KMS-11 (cell line): ENCODE results near the gene NUB1.

Experiments used
- H2AFZ ChIP-seq: fragments of 200-600 bp; sonication (generic); 2 replicates; pipeline ENCODE4 v1.6.1; 2016; ENCODE audit warnings: antibody characterized with exemption, mixed run types, low read depth
- H3K27ac ChIP-seq: fragments of 200-600 bp; sonication (generic); 2 replicates; pipeline ENCODE4 v1.6.1; 2016; ENCODE audit warnings: mild to moderate bottlenecking, mixed run types
- H3K27me3 ChIP-seq: fragments of 200-600 bp; sonication (generic); 2 replicates; pipeline ENCODE4 v1.6.1; 2017; ENCODE audit warnings: mild to moderate bottlenecking, low read depth, mixed run types, moderate library complexity; ENCODE audit not compliant: insufficient read depth
- H3K36me3 ChIP-seq: fragments of 200-600 bp; sonication (generic); 2 replicates; pipeline ENCODE4 v1.6.1; 2017; ENCODE audit warnings: mild to moderate bottlenecking, mixed run types; ENCODE audit not compliant: insufficient read depth
- H3K4me1 ChIP-seq: fragments of 200-600 bp; sonication (generic); 2 replicates; pipeline ENCODE4 v1.6.1; 2016; ENCODE audit warnings: mild to moderate bottlenecking, low read depth, mixed run types; ENCODE audit not compliant: poor library complexity, severe bottlenecking
- H3K4me2 ChIP-seq: fragments of 200-600 bp; sonication (generic); 2 replicates; pipeline ENCODE4 v1.7.0; 2016; ENCODE audit warnings: mild to moderate bottlenecking, mixed run types
- H3K4me3 ChIP-seq: fragments of 200-600 bp; sonication (generic); IDR thresholded peaks from 2 replicates; pipeline ENCODE4 v1.6.1; 2017; ENCODE audit warnings: low read depth, low read length, mixed read lengths; ENCODE audit not compliant: insufficient read depth
- H3K79me2 ChIP-seq: fragments of 200-600 bp; sonication (generic); 2 replicates; pipeline ENCODE4 v1.6.1; 2016; ENCODE audit warnings: low read depth, mixed run types; ENCODE audit not compliant: insufficient read depth
- H3K9ac ChIP-seq: fragments of 200-600 bp; sonication (generic); 2 replicates; pipeline ENCODE4 v1.6.1; 2016; ENCODE audit warnings: mild to moderate bottlenecking, mixed run types
- H4K20me1 ChIP-seq: fragments of 200-600 bp; sonication (generic); 2 replicates; pipeline ENCODE4 v1.6.1; 2016; ENCODE audit warnings: mild to moderate bottlenecking, mixed run types; ENCODE audit not compliant: insufficient read depth
- CTCF ChIP-seq: fragments of 200-600 bp; sonication (generic); conservative IDR thresholded peaks from 2 replicates; pipeline ENCODE4 v1.6.1; 2017; ENCODE audit warnings: low read depth, mild to moderate bottlenecking, antibody characterized with exemption, low read length, moderate library complexity, mixed read lengths

NUB1 gene

GRCh38 chr7:151384776-151385625, 43.4 kb downstream of the NUB1 start:
- H3K27ac ChIP-seq = no peak overlapping the region

GRCh38 chr7:151385626-151386300, 44.2 kb downstream of the NUB1 start:
- Histone ChIP-seq H3K36me3 (no peaks in the 10 kb centered on the region), H4K20me1 (no peaks in the 10 kb centered on the region), H3K4me3 (no peak overlapping the region), H3K27ac (no peak overlapping the region), H3K27me3 (peaks cover 18% of the 10 kb centered on the region; the same call in 1 of the 2 replicates), H3K79me2 (no peaks in the 10 kb centered on the region), H3K4me1 (no peaks in the 10 kb centered on the region), H3K4me2 (no peak overlapping the region), H3K9ac (no peak overlapping the region), H2AFZ (no peak overlapping the region)
- TF ChIP-seq CTCF = no peak

More at GRCh38 chr7:151384776-151385625, 43.4 kb downstream of the NUB1 start:
- H3K4me1 ChIP-seq = no peaks in the 10 kb centered on the region
- H3K27me3 ChIP-seq = peaks cover 18% of the 10 kb centered on the region; the same call in 1 of the 2 replicates
- H2AFZ ChIP-seq = no peak overlapping the region
- no peaks in the 10 kb centered on the region for H4K20me1 ChIP-seq
- no peaks in the 10 kb centered on the region for H3K79me2 ChIP-seq
- H3K4me2 ChIP-seq = no peak overlapping the region
- H3K36me3 ChIP-seq = no peaks in the 10 kb centered on the region
- H3K4me3 ChIP-seq = no peak overlapping the region
- no peak overlapping the region for H3K9ac ChIP-seq
- no peak for TF ChIP-seq CTCF

- Histone ChIP-seq H4K20me1 (no peaks in the 10 kb centered on the region), H3K36me3 (no peaks in the 10 kb centered on the region), H2AFZ (no peak overlapping the region), H3K9ac (no peak overlapping the region), H3K4me1 (no peaks in the 10 kb centered on the region), H3K27me3 (peaks cover 18% of the 10 kb centered on the region; the same call in 1 of the 2 replicates), H3K27ac (no peak overlapping the region), H3K79me2 (no peaks in the 10 kb centered on the region), H3K4me2 (no peak overlapping the region), H3K4me3 (no peak overlapping the region)
- TF ChIP-seq CTCF = no peak
These were observed 44.9 kb downstream of the NUB1 start for GRCh38 chr7:151386301-151387160.
